ENCODE measurements around the gene DPY19L1.
"Not testable (repeated sequence)": the region's sequence is repeated elsewhere in the genome, so short reads cannot be mapped to it uniquely, and the experiment has no call there.

The DPY19L1 gene

DNA sequence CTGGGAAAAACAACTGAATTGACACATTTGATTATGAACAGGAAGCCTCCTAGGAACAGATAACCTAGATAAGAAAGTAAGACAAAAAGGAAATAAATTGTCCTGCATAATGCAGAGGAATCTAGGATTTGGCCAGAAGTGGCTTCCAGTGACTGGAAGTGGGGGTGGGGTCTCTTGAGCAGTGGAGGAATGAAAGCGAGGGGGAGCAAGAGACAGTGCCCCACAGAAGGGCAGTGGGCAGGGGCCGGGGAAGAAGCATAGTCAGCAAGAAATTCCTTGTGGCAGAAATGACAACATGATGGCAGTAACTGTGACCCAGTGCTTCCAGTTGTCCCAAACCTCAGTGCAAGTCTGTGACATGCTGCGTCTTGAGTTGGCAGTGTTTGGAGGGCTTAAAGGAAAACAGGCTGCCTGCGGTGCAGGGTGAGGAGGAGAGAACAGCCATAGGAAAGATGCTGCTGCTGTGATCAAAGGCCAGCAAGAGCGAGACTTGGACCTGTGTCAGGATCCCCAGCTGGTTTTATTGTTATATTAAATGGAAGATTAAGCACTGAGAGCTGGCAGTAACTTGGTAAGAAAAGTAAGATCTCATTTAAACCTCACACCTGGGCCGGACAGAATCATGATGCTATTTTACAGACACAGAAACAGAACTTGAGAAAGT lies 119.0 kb downstream of the DPY19L1 start:
- H3K23ac ChIP-seq (ENCODE audit: low read depth, low read length, poor library complexity); H3K14ac ChIP-seq (ENCODE audit: low read length); H3K18ac ChIP-seq (ENCODE audit: low read length); H2AFZ ChIP-seq (ENCODE audit: low read length); H3K4ac ChIP-seq (ENCODE audit: low read length); H2AK5ac ChIP-seq (ENCODE audit: low read depth, low read length); H3K27me3 ChIP-seq (ENCODE audit: control insufficient read depth in 3 of 3, insufficient read depth in 3 of 3, low read depth in 1 of 3, low read length in 3 of 3); H2BK12ac ChIP-seq (ENCODE audit: low read length); H3K79me1 ChIP-seq (ENCODE audit: low read depth, low read length); H2BK120ac ChIP-seq (ENCODE audit: low read depth, low read length); H2BK15ac ChIP-seq (ENCODE audit: low read length); H3K4me1 ChIP-seq (ENCODE audit: control insufficient read depth in 2 of 2, insufficient read depth in 1 of 2, low read depth in 1 of 2, low read length in 2 of 2); H4K8ac ChIP-seq (ENCODE audit: low read depth, low read length); H3K4me3 ChIP-seq (ENCODE audit: low read length in 2 of 2); H3K4me2 ChIP-seq (ENCODE audit: insufficient read depth, low read length, poor library complexity, severe bottlenecking); H4K91ac ChIP-seq (ENCODE audit: low read depth, low read length, poor library complexity); H3K27ac ChIP-seq (replicated peaks; ENCODE audit: low read length); H2BK5ac ChIP-seq (ENCODE audit: low read length); H3K9me3 ChIP-seq (replicated peaks in 1 of 2; ENCODE audit: control insufficient read depth in 2 of 2, insufficient read depth in 1 of 2, low read depth in 1 of 2, low read length in 2 of 2); DNase-seq (ENCODE audit: low spot score); H3K36me3 ChIP-seq (replicated peaks in 1 of 2; ENCODE audit: control insufficient read depth in 2 of 2, insufficient read depth in 2 of 2, low read length in 2 of 2); H3K9ac ChIP-seq (ENCODE audit: low read depth, low read length, poor library complexity): not testable (repeated sequence)
- no CpG with 5 or more reads among the region's 6 CpGs for WGBS, 2 donors (ENCODE audit: extremely low coverage in 2 of 2, insufficient read length in 2 of 2, insufficient replicate concordance in 1 of 2)

GRCh38 chr7:34917515-34917914 lies 119.8 kb downstream of the DPY19L1 start:
- H3K36me3 ChIP-seq (replicated peaks in 1 of 2; ENCODE audit: control insufficient read depth in 2 of 2, insufficient read depth in 2 of 2, low read length in 2 of 2); DNase-seq (ENCODE audit: low spot score); H2BK120ac ChIP-seq (ENCODE audit: low read depth, low read length); H3K9ac ChIP-seq (ENCODE audit: low read depth, low read length, poor library complexity); H3K9me3 ChIP-seq (replicated peaks in 1 of 2; ENCODE audit: control insufficient read depth in 2 of 2, insufficient read depth in 1 of 2, low read depth in 1 of 2, low read length in 2 of 2); H3K27me3 ChIP-seq (ENCODE audit: control insufficient read depth in 3 of 3, insufficient read depth in 3 of 3, low read depth in 1 of 3, low read length in 3 of 3); H3K23ac ChIP-seq (ENCODE audit: low read depth, low read length, poor library complexity); H3K4ac ChIP-seq (ENCODE audit: low read length); H3K18ac ChIP-seq (ENCODE audit: low read length); H2BK12ac ChIP-seq (ENCODE audit: low read length); H4K8ac ChIP-seq (ENCODE audit: low read depth, low read length); H4K91ac ChIP-seq (ENCODE audit: low read depth, low read length, poor library complexity); H2AFZ ChIP-seq (ENCODE audit: low read length); H2AK5ac ChIP-seq (ENCODE audit: low read depth, low read length); H2BK5ac ChIP-seq (ENCODE audit: low read length); H3K79me1 ChIP-seq (ENCODE audit: low read depth, low read length); H3K4me3 ChIP-seq (ENCODE audit: low read length in 2 of 2); H3K4me2 ChIP-seq (ENCODE audit: insufficient read depth, low read length, poor library complexity, severe bottlenecking); H3K14ac ChIP-seq (ENCODE audit: low read length); H3K4me1 ChIP-seq (ENCODE audit: control insufficient read depth in 2 of 2, insufficient read depth in 1 of 2, low read depth in 1 of 2, low read length in 2 of 2); H3K27ac ChIP-seq (replicated peaks; ENCODE audit: low read length); H2BK15ac ChIP-seq (ENCODE audit: low read length): not testable (repeated sequence)
- whole genome bisulfite sequencing, 2 donors (ENCODE audit: extremely low coverage in 2 of 2, insufficient read length in 2 of 2, insufficient replicate concordance in 1 of 2): no CpG with 5 or more reads among the region's 4 CpGs

GRCh38 chr7:34916267-34916666 lies 121.0 kb downstream of the DPY19L1 start:
- no peak overlapping the region for H4K8ac ChIP-seq (ENCODE audit: low read depth, low read length)
- H3K79me1 ChIP-seq (ENCODE audit: low read depth, low read length): no peaks in the 10 kb centered on the region
- WGBS, 2 donors (ENCODE audit: extremely low coverage in 2 of 2, insufficient read length in 2 of 2, insufficient replicate concordance in 1 of 2): no CpG with 5 or more reads among the region's 2 CpGs
- H3K9me3 ChIP-seq (replicated peaks in 1 of 2; ENCODE audit: control insufficient read depth in 2 of 2, insufficient read depth in 1 of 2, low read depth in 1 of 2, low read length in 2 of 2): peaks cover 0 to 6% of the 10 kb centered on the region in 2 donors
- no peak overlapping the region for H3K27ac ChIP-seq (replicated peaks; ENCODE audit: low read length)
- H3K36me3 ChIP-seq (replicated peaks in 1 of 2; ENCODE audit: control insufficient read depth in 2 of 2, insufficient read depth in 2 of 2, low read length in 2 of 2): no peaks in the 10 kb centered on the region
- H3K9ac ChIP-seq (ENCODE audit: low read depth, low read length, poor library complexity): no peak overlapping the region
- no peak for DNase-seq (ENCODE audit: low spot score)
- no peak overlapping the region for H3K4me3 ChIP-seq (ENCODE audit: low read length in 2 of 2)
- no peak overlapping the region for H2BK15ac ChIP-seq (ENCODE audit: low read length)
- H3K14ac ChIP-seq (ENCODE audit: low read length): no peak overlapping the region
- no peak overlapping the region for H2BK12ac ChIP-seq (ENCODE audit: low read length)
- H2AK5ac ChIP-seq (ENCODE audit: low read depth, low read length): no peak overlapping the region
- no peaks in the 10 kb centered on the region for H3K27me3 ChIP-seq (ENCODE audit: control insufficient read depth in 3 of 3, insufficient read depth in 3 of 3, low read depth in 1 of 3, low read length in 3 of 3)
- no peak overlapping the region for H4K91ac ChIP-seq (ENCODE audit: low read depth, low read length, poor library complexity)
- H2BK120ac ChIP-seq (ENCODE audit: low read depth, low read length): no peak overlapping the region
- no peaks in the 10 kb centered on the region for H3K4me1 ChIP-seq (ENCODE audit: control insufficient read depth in 2 of 2, insufficient read depth in 1 of 2, low read depth in 1 of 2, low read length in 2 of 2)
- H2BK5ac ChIP-seq (ENCODE audit: low read length): no peak overlapping the region
- H3K4me2 ChIP-seq (ENCODE audit: insufficient read depth, low read length, poor library complexity, severe bottlenecking): no peak overlapping the region
- H3K18ac ChIP-seq (ENCODE audit: low read length): no peak overlapping the region
- no peak overlapping the region for H3K23ac ChIP-seq (ENCODE audit: low read depth, low read length, poor library complexity)
- H3K4ac ChIP-seq (ENCODE audit: low read length): no peak overlapping the region
- H2AFZ ChIP-seq (ENCODE audit: low read length): no peak overlapping the region

DNA sequence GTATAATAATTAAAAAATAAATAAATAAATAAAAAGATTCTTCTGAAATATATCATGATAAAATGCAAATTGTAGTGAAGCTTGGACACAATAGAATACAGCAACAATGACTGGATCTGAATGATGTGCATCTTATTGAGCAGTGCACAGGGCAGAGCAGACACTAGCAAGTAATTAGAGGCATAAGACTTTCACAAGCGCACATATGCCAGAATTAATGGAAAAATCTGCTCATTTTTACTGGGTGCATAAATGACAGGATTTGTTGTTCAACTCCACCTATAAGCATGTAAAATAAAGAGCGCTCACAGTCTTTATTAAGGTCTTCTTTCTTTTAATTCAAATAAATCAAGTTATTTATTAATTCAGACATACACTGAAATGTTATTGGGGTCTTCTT lies 125.0 kb downstream of the DPY19L1 start:
- H3K4me3 ChIP-seq (ENCODE audit: low read length in 2 of 2): no peak overlapping the region
- H3K23ac ChIP-seq (ENCODE audit: low read depth, low read length, poor library complexity): no peak overlapping the region
- H2AK5ac ChIP-seq (ENCODE audit: low read depth, low read length): no peak overlapping the region
- no peak overlapping the region for H2BK120ac ChIP-seq (ENCODE audit: low read depth, low read length)
- WGBS, 2 donors (ENCODE audit: extremely low coverage in 2 of 2, insufficient read length in 2 of 2, insufficient replicate concordance in 1 of 2): no CpG with 5 or more reads among the region's 2 CpGs
- no peak overlapping the region for H3K4ac ChIP-seq (ENCODE audit: low read length)
- no peaks in the 10 kb centered on the region for H3K36me3 ChIP-seq (replicated peaks in 1 of 2; ENCODE audit: control insufficient read depth in 2 of 2, insufficient read depth in 2 of 2, low read length in 2 of 2)
- no peak overlapping the region for H2BK15ac ChIP-seq (ENCODE audit: low read length)
- H4K8ac ChIP-seq (ENCODE audit: low read depth, low read length): no peak overlapping the region
- H3K4me1 ChIP-seq (ENCODE audit: control insufficient read depth in 2 of 2, insufficient read depth in 1 of 2, low read depth in 1 of 2, low read length in 2 of 2): no peaks in the 10 kb centered on the region
- H3K14ac ChIP-seq (ENCODE audit: low read length): no peak overlapping the region
- H3K18ac ChIP-seq (ENCODE audit: low read length): no peak overlapping the region
- H3K27me3 ChIP-seq (ENCODE audit: control insufficient read depth in 3 of 3, insufficient read depth in 3 of 3, low read depth in 1 of 3, low read length in 3 of 3): no peaks in the 10 kb centered on the region
- H2BK12ac ChIP-seq (ENCODE audit: low read length): no peak overlapping the region
- no peak overlapping the region for H4K91ac ChIP-seq (ENCODE audit: low read depth, low read length, poor library complexity)
- H3K4me2 ChIP-seq (ENCODE audit: insufficient read depth, low read length, poor library complexity, severe bottlenecking): no peak overlapping the region
- peaks cover 0 to 6% of the 10 kb centered on the region in 2 donors for H3K9me3 ChIP-seq (replicated peaks in 1 of 2; ENCODE audit: control insufficient read depth in 2 of 2, insufficient read depth in 1 of 2, low read depth in 1 of 2, low read length in 2 of 2)
- H2AFZ ChIP-seq (ENCODE audit: low read length): no peak overlapping the region
- H3K27ac ChIP-seq (replicated peaks; ENCODE audit: low read length): no peak overlapping the region
- no peaks in the 10 kb centered on the region for H3K79me1 ChIP-seq (ENCODE audit: low read depth, low read length)
- H2BK5ac ChIP-seq (ENCODE audit: low read length): no peak overlapping the region
- no peak for DNase-seq (ENCODE audit: low spot score)
- no peak overlapping the region for H3K9ac ChIP-seq (ENCODE audit: low read depth, low read length, poor library complexity)
